ENCODE results near the gene TRMT61A. TPM values are rescaled to one million over a fixed set of nuclear protein-coding genes. Genes with fewer than 3 reads are reported as not detected.

TRMT61A gene
- polyA plus RNA-seq, 1 of the 3 experiments (the other 2 are of a cell fraction), result 15.8 TPM

- 86% methylated on average over 11 of the region's 18 CpGs for WGBS (ENCODE audit: low lambda C conversion rate)
- CTCF ChIA-PET, result interaction anchor here (0.5 to 9.6 kb wide), 3 partner anchors 12 to 35 kb away, joined by 3 to 194 read pairs (median 69); no protein-coding TSS in a partner anchor
- peaks cover 6 to 11% of the 10 kb centered on the region in 2 experiments for H3K36me3 ChIP-seq (replicated peaks in 1 of 2; ENCODE audit: control insufficient read depth in 1 of 2, insufficient read depth in 2 of 2, low read length in 1 of 2)
- no peak overlapping the region for H3K4me3 ChIP-seq (ENCODE audit: low read depth in 2 of 2, low read length in 1 of 2)
- H3K9ac ChIP-seq, result no peak overlapping the region
- H3K4me1 ChIP-seq (ENCODE audit: control insufficient read depth in 1 of 2, insufficient read depth in 2 of 2, low read depth in 1 of 2, low read length in 1 of 2), result peaks cover 3 to 19% of the 10 kb centered on the region in 2 experiments; a peak in 1 of 4 replicates
- no peaks in the 10 kb centered on the region for H3K9me2 ChIP-seq
- no peaks in the 10 kb centered on the region for H3K27me3 ChIP-seq (ENCODE audit: insufficient read depth)
- no peak for TF ChIP-seq NRF1 (IDR thresholded peaks at IDR 0.05; ENCODE audit: low read depth, low read length)
- TF ChIP-seq GATA2 (CRISPR knock-in tag; IDR thresholded peaks at IDR 0.05), result no peak
- TF ChIP-seq TEAD4 (IDR thresholded peaks at IDR 0.05; ENCODE audit: borderline replicate concordance, insufficient read depth), result no peak
- TF ChIP-seq PBX3 (IDR thresholded peaks at IDR 0.05), result no peak
- TF ChIP-seq MXI1 (IDR thresholded peaks at IDR 0.05; ENCODE audit: low read depth, low read length), result no peak
- no peak for TF ChIP-seq SIN3A (IDR thresholded peaks at IDR 0.05; ENCODE audit: borderline replicate concordance, low read depth, low read length)
- no peak for TF ChIP-seq POLR2AphosphoS5 (IDR thresholded peaks at IDR 0.05; ENCODE audit: low read depth, low read length)
- no peak for TF ChIP-seq TCF12 (IDR thresholded peaks at IDR 0.05)
- no peak for TF ChIP-seq ELF1 (IDR thresholded peaks at IDR 0.05)
- no peak for TF ChIP-seq GABPA (IDR thresholded peaks at IDR 0.05; ENCODE audit: low read depth)
- TF ChIP-seq, protein P1, sequence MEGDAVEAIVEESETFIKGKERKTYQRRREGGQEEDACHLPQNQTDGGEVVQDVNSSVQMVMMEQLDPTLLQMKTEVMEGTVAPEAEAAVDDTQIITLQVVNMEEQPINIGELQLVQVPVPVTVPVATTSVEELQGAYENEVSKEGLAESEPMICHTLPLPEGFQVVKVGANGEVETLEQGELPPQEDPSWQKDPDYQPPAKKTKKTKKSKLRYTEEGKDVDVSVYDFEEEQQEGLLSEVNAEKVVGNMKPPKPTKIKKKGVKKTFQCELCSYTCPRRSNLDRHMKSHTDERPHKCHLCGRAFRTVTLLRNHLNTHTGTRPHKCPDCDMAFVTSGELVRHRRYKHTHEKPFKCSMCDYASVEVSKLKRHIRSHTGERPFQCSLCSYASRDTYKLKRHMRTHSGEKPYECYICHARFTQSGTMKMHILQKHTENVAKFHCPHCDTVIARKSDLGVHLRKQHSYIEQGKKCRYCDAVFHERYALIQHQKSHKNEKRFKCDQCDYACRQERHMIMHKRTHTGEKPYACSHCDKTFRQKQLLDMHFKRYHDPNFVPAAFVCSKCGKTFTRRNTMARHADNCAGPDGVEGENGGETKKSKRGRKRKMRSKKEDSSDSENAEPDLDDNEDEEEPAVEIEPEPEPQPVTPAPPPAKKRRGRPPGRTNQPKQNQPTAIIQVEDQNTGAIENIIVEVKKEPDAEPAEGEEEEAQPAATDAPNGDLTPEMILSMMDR (IDR thresholded peaks at IDR 0.05), result no peak
- no peak for TF ChIP-seq MAX (IDR thresholded peaks at IDR 0.05; ENCODE audit: low read depth)
- no peak for TF ChIP-seq RXRA (IDR thresholded peaks at IDR 0.05; ENCODE audit: borderline replicate concordance, low read depth)
- TF ChIP-seq FOSL2 (IDR thresholded peaks at IDR 0.05; ENCODE audit: borderline replicate concordance, low read depth), result no peak
- no peak for TF ChIP-seq YY1 (IDR thresholded peaks at IDR 0.05; ENCODE audit: low read depth)
- no peak for TF ChIP-seq MEF2A (IDR thresholded peaks at IDR 0.05; ENCODE audit: borderline replicate concordance, low read depth)
- H3K79me2 ChIP-seq (ENCODE audit: insufficient read depth), result no peaks in the 10 kb centered on the region
- POLR2A ChIA-PET, result no interaction called here
- peaks cover 5% of the 10 kb centered on the region; the same call in 1 of the 2 replicates for H4K20me1 ChIP-seq (ENCODE audit: insufficient read depth)
- no peak for DNase-seq
- H3K27ac ChIP-seq (ENCODE audit: low read depth in 2 of 2, low read length in 1 of 2), result no peak overlapping the region
- H3K4me2 ChIP-seq, result no peak overlapping the region
- H2AFZ ChIP-seq (ENCODE audit: low read depth), result no peak overlapping the region
- H3F3A ChIP-seq (replicated peaks; ENCODE audit: insufficient read depth), result peaks cover 23% of the 10 kb centered on the region
- no peaks in the 10 kb centered on the region for H3K9me3 ChIP-seq
These were observed 14.2 kb upstream of the TRMT61A start for GRCh38 chr14:103514596-103515421.

Data from SK-N-SH (cell line).